ENCODE results near the gene DOCK8.

- TF ChIP-seq CTCF (conservative IDR thresholded peaks at IDR 0.05) = no peak
- TF ChIP-seq ZFX (IDR thresholded peaks at IDR 0.05) = no peak
Measured at GRCh38 chr9:224582-225520, 10.2 kb downstream of the DOCK8 start.

All from C4-2B (cell line).